GM18870 (cell line): ENCODE measurements around the gene TCEA2.
A peak's percentile ranks its signal among the peaks of the same experiment; 100 is the strongest.

Experiments
- ATAC-seq: cut with Tn5 transposase; IDR thresholded peaks from one replicate; pipeline ENCODE4 v1.9.1; 2021; ENCODE audit warnings: moderate library complexity; ENCODE audit not compliant: unreplicated experiment

The TCEA2 gene

DNA sequence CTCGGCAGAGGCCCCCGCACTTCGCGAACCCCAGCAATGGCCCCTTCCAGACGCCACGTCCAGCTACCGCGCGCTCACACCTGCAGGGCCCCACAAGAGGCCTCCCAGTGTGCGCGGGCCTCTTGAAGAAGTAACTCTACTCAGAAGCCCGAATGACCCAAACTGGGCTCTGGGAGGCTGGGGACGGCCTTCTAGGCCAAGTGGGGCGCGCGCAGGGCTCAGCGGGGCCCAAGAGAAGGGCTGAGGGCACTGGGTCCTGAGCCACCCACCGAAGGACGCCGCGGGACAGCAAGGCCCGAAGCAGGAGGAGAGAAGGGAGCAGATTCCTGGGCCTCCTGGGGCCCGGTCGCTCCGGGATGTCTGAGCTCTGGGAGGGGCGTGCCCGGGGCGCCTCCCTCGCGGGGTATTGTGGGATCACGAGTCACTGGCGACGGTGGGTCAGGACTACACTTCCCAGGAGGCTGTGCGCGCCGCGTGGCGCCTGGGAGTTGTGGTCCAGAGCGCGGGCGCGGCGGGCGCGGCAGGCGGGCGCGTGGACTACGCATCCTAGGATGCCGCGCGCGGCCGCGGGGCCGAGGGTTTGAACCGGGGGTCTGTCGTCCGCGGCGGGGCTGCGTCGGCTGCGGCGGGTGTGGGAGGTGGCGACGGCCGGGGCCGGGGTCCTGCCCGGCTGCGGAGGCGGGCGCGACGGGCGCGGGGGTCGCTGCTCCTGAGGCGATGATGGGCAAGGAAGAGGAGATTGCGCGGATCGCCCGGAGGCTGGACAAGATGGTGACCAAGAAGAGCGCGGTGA, at the start of gene TCEA2:
Gene TCEA2, plus strand, starts transcription at position 603 of the 793 bp plus-strand sequence. Its CDS starts 115 bp downstream, at position 718.
- ATAC-seq: peak; percentile 57

DNA sequence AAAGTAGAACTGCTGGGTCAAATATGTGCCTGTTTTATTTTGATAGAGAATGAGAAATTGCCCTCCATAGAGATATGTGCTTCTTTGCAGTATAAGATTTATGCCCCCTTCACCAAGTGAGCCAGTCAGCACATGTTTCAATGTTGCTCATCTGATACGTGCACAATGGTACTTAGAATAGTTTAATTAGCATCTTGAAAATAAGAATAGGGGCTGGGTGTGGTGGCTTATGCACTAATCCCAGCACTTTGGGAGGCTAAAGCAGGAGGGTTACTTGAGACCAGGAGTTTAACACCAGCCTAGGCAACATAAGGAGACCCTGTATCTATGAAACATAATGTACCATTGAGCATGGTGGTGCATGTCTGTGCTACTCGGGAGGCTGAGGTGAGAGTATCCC, 47.4 kb upstream of the TCEA2 start:
- no peak for ATAC-seq

DNA sequence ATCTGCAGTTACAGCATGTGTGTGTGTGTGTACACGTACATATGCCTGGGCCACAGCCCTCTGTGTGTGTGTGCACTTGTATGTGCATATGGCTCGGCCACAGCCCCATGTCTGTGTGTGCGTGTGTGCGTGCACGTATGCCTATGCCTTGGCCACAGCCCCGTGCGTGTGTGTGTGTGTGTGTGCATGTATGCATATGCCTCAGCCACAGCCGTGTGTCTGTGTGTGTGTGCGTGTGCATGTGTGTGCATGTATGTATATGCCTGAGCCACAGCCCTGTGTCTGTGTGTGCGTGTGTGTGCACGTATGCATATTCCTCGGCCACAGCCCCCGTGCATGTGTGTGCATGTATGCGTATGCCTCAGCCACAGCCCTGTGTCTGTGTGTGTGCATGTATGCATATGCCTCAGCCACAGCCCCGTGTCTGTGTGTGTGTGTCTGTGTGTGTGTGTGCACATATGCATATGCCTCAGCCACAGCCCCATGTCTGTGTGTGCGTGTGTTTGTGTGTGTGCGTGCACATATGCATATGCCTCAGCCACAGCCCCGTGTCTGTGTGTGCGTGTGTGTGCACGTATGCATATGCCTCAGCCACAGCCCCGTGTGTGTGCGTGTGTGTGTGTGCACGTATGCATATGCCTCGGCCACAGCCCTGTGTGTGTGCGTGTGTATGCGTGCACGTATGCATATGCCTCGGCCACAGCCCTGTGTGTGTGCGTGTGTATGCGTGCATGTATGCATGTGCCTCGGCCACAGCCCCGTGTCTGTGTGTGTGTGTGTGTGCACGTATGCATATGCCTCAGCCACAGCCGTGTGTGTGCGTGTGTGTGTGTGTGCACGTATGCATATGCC, 41.6 kb upstream of the TCEA2 start:
- no peak for ATAC-seq

DNA sequence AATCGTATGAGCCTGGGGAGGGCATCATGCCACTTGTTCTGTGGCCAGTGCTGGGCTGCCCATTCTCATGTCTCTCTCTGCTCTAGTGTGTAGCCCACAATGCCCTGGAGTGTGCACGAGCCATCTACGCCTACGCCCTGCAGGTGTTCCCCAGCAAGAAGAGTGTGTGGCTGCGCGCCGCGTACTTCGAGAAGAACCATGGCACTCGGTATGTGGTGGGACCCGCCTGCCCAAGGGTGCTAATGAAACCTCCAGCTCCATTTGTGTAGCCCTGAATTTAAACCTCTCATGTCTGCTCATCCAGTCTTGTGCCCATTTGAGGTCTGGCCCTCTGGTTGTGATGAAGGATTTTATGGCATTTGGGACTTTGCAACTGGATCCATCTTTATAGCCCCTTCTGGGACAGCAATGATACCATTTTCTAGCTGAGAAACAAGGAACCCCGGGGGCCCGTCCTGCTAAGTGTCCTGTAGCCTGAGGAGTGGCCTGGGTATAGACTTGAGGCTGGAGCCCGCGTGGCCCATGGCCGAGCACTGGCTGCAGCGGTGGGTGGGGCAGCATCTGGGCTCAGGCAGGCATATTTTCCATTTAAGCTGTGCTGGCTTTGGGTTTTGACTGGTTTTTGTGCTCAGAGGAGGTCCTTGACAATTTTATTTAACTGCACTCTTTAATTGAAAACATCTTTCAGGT, 40.2 kb upstream of the TCEA2 start:
- no peak for ATAC-seq

DNA sequence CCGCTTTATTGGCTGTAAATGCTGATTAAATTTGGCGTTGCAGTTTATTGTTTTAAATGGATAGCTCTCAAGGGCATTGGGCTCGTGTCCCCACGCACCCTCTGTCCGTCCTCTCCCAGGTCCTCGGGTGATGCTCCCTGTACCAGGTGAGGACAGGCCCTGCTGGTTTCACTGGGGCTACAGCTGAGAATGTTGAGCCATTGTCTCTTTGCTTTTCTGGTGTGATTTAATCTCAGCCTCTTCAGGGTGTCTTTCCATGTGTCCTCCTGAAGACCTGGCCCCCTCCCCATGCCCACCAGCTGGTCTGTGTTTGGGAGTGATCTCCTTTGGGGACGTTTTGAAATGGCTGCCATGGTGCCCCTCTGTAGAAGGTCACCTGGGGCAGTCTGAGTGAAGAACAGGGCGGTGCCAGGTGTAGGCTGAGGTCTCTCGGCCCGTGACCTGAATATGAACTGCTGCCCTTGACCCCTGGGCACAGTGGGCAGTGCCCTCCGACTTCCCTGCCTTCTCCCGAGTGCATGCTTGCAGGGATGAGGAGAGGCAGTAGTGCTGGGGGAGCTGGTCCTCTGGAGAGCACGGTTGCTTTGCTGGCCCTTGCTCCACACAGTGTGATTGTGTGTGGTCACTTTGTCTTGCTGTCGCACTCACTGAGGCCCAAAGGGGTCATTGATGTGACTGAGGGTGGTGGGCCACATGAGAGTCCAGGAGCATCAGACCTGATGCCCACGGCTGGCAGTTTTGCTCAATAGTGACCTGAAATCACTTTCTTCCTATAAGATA, 39.4 kb upstream of the TCEA2 start:
- no peak for ATAC-seq

DNA sequence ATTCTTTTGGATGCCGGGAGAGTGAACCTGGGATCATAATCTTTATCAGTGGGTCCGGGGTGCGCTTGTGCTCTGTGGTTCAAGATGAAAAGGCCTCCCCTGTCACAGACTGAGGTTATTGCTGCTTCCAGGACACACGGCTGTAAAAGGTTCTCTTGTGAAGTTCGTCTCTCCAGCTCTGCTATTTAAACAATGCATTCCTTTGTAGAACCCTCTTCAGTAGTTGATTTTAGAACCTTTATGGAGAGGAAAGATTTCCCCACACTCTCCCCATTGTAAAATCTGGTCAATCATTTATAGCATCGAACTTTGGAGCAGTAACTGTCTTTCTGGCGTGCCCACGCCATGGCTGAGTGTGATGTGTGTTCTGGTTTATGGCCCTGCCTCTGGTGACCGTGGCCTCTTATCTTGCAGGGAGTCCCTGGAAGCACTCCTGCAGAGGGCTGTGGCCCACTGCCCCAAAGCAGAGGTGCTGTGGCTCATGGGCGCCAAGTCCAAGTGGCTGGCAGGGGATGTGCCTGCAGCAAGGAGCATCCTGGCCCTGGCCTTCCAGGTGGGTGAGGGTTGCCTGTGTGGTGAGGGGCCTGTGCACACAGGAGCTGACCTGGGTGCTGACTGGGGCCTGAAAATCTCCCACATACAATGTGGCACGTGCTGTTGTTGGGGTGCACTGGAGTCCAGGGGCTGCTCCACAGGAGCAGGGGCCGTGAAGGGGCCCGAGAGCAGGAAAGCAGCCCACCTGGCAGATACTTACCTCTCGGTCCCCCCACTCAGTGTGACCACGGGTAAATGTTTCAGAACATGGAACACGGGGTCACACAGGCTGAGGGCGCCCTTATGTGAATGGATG, 38.6 kb upstream of the TCEA2 start:
- no peak for ATAC-seq

DNA sequence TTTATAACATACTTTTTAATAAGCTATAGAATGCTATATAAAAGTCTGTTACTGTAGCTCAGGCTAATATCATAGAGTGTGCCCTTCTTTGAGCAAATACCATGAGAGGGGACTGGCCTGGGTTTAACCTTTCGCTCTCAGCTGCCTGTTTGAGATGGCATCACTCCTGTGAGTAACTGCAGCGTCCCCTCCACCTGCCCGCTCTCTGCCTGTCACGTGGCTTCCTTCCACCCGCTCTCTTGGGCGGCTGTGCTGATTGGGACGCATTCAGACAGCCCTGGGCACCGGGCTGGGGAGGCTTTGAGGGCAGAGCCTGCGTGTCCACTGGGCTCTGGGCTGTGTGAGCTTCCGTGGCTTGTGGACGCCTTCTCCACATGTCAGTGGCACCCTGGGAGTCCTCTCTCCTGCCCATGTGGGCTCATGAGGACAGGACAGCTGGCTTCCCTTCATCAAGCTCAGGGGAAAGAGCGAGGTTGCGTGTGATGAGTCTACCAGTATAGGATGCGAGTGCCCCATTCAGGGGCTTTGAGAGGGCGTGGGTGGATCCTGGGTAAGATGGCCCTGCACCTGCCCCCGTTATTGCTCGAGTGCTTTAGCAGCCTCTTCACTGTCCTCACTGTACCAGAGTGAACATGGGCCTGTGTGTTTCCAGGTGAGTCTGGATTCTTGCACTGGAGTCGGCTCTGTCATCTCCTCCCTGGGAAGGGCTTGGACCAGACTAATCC, 37.7 kb upstream of the TCEA2 start:
- ATAC-seq: no peak

DNA sequence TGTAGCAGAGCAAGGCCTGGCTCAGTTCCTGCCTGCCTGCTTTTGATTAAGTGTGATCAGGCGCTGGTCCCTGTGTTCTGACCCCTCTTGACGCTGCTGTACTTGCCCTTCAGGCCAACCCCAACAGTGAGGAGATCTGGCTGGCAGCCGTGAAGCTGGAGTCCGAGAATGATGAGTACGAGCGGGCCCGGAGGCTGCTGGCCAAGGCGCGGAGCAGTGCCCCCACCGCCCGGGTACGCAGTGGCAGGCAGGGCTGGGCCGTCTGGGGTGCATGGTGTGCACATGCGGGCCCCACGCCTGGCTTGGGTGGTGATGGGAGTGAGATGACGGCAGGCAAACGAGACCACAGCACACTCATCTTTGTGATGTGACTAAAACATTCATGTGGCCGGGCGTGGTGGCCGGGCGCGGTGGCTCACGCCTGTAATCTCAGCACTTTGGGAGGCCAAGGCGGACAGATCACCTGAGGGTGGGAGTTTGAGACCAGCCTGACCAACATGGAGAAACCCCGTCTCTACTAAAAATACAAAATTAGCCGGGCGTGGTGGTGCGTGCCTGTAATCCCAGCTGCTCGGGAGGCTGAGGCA, 37.1 kb upstream of the TCEA2 start:
- ATAC-seq: no peak

DNA sequence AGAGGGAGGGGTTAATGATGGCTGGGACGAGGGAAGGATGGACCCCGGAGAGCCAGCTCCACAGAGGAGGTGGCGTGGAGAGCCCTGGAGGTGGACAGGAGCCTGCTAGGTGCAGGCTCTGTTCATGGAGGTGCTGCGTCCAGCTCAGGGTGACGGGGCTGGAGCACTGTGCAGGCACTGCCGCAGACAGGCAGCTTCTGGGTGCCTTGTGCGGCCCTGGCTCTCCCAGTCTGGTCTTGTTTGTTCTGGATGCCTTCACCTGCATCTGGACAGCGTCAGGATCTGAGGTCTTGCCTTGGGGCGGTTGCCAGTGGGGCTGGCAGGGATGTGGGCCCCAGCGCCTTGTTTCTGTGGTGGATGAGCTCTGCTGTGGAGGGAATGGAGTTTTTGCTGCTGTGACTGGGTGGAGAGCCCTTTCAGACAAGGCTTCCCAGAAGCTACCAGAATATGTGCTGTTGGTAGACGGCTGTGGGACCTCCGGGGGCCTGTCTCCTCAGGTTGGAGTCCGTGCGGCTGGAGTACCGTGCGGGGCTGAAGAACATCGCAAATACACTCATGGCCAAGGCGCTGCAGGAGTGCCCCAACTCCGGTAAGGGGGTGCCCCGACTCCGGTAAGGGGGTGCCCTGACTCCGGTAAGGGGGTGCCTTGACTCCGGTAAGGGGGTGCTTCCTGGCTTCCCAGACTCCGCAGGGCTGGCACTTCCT, 34.9 kb upstream of the TCEA2 start:
- no peak for ATAC-seq

DNA sequence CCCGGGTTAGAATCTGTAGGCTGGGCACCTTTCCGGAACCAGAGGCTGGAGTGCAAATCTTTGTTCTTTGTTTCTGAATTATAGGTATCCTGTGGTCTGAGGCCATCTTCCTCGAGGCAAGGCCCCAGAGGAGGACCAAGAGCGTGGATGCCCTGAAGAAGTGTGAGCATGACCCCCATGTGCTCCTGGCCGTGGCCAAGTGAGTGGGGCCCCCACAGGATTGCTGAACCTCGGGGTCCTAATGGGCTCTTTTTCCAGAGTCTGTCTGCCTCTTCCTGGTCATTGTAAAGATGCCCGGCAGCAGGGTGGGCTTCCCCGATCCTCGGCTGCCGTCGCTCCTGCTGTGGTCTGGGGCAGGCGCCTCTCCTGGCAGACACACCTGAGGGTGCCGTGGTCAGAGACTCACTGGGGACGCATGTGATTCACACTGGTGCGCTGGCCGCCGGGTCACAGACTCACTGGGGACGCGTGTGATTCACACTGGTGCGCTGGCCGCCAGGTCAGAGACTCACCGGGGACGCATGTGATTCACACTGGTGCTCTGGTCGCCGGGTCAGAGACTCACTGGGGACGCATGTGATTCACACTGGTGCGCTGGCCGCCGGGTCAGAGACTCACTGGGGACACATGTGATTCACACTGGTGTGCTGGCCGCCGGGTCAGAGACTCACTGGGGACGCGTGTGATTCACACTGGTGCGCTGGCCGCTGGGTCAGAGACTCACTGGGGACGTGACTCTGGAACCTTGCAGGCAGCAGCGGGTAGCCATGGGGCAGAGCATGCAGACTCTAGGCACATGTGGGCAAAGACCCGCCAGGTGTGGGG, 33.5 kb upstream of the TCEA2 start:
- ATAC-seq: no peak

DNA sequence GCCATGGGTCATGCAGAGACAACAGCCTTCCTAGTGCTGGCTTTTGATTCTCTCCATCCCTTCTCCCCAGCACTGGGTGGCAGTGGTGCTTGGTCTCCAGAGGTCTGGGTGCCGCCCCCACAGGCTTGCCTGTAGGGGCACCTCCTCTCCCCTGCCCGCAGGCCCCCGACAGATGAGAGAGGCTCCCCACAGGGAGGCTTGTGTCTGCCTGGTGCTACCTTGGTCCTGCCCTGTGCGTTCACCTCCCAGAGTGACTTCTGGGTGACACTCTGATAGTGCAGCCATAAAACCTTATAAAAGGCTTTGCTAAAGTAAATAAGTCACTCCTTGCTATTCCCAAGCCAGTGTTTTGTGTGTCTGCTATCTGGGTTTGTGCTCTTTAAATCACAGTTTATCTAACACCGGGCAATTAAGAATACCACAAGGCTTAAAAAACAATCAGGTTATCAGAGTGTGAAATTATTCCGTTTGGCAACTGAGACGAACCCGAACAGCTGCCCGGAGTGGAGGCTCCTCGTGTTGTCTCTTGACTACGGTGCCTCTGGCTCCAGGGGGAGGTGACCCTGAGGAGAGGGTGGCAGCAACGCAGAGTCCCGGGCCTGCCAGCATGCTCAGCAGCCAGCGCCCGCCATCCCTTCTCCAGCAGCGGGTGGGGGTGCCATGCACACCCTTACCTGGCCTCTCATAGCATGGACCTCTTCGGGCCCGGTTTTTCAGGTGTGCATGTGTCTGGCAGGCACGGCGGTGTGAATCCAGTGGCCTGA, 32.4 kb upstream of the TCEA2 start:
- no peak for ATAC-seq

DNA sequence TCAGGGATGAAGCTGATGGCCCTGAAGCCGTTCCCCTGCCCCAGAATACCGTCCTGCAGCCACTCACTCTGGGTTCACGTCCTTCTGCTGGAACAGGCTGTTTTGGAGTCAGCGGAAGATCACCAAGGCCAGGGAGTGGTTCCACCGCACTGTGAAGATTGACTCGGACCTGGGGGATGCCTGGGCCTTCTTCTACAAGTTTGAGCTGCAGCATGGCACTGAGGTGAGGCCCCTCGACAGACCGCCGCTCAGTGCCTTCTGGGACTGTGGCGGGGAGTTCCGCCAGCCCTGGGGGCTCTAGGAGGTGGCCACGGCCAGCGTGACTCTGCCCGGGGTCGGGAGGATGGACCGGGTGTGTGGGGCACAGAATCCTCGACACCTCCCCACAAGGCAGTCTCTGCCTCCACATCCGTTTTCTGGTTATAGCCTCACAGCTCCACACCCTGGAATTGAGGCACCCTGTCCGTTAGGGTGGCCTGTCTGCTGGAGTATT, 31.1 kb upstream of the TCEA2 start:
- no peak for ATAC-seq

DNA sequence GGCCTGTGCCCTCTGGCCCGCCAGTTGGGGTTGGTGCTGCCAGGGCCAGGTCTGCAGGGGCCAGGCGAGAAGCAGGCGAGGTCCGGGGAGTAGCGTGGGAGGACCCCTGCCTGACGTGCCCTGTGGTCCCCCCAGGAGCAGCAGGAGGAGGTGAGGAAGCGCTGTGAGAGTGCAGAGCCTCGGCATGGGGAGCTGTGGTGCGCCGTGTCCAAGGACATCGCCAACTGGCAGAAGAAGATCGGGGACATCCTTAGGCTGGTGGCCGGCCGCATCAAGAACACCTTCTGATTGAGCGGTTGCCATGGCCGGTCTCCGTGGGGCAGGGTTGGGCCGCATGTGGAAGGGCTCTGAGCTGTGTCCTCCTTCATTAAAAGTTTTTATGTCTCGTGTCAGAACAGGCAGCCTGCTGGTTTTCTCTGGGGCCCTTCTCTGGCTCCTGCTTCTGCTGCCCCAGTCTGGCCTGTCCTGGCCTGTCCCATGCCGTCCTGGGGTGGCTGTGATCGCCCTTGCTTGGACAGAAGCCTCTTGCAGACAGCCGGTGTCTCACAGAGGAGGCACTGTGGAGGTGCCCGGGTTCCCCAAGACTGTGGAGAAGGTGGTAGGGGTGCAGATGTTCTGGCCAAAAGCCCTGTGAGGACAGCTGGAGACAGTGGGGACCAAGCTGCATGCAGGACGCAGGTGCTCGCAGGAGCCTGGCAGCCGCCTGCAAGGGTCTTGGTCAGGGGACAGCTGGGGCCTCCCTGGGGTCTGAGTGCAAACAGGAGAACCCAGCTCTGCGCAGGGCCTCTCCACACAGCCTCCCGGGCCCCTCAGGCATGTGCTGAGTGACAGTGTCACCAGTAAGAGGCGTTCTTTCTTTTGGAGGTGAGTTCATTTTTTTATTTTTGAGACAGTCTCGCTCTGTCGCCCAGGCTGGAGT, 30.0 kb upstream of the TCEA2 start:
- no peak for ATAC-seq

DNA sequence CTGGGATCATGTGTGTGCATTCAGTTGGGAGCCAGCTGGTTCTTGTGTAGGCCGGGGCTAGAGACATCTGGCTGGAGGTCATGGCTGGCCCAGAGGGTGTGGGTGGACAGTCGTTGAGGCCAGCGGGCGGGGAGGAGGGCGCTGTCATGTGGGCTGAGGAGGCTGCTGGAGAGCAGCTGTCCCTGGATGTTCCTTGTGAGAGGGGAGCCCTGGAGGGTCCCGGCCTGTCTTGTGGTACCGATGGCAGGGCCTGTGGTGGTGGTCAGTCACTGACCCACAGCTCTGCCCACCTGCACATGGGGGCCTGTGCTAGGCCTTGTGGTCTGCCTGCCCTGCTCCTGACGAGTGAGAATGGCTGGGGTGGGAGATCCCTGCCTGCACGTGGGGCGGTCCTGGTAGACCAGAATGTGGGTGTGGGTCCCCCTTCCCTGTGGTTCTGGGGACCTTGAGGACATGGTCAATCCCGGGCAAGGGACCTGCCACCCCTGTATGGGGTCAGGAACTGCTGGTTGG, 29.0 kb upstream of the TCEA2 start:
- no peak for ATAC-seq
